ENCODE measurements around the gene SMAD1.

DNA sequence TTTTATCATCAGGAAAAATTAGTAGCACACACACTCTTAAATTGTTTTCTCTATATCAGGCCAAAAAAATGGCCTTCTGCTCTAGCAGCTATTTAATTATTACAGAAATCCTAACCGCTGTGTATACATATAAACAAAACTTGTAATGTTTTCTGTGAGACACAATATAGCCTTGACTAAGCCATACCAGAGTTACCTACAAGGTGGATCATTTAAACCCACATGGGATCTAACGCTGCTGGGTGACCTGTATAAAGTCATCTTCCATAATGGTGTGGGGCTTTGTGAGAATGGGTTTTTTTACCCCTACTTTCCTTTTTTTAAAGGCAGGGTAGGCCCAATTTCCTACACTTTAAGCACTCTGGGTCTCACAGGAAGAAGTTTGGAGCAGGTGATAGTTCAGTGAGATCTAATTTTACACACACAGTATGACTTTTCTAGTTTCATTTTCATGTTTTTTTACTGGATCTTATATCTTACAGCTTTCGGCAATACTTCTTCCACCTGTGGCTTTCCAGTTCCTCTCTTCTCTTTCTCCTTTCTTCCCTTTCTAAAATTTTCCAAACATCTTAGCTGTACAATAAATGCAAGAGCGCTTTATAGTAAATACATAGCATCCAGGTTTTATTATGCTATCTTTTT, 70.6 kb downstream of the SMAD1 start:
- no peak for TF ChIP-seq POLR2A (IDR thresholded peaks at IDR 0.05)
- TF ChIP-seq, protein P1, sequence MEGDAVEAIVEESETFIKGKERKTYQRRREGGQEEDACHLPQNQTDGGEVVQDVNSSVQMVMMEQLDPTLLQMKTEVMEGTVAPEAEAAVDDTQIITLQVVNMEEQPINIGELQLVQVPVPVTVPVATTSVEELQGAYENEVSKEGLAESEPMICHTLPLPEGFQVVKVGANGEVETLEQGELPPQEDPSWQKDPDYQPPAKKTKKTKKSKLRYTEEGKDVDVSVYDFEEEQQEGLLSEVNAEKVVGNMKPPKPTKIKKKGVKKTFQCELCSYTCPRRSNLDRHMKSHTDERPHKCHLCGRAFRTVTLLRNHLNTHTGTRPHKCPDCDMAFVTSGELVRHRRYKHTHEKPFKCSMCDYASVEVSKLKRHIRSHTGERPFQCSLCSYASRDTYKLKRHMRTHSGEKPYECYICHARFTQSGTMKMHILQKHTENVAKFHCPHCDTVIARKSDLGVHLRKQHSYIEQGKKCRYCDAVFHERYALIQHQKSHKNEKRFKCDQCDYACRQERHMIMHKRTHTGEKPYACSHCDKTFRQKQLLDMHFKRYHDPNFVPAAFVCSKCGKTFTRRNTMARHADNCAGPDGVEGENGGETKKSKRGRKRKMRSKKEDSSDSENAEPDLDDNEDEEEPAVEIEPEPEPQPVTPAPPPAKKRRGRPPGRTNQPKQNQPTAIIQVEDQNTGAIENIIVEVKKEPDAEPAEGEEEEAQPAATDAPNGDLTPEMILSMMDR (IDR thresholded peaks at IDR 0.05) = no peak
